ENCODE data around the gene OR6K3.

The OR6K3 gene

GRCh38 chr1:158720620-158721019 is at the start of gene OR6K3:
Gene OR6K3 (minus strand): TSS chr1:158720720. CDS start chr1:158718115, 2,605 bp downstream.
- no peaks in the 10 kb centered on the region for H3K9me3 Mint-ChIP-seq
- H3K27ac Mint-ChIP-seq, result no peak within 1 kb of the TSS
- peaks cover 12% of the 10 kb centered on the region for H3K27me3 Mint-ChIP-seq (ENCODE audit: low read depth)
- no peak for DNase-seq (ENCODE audit: low spot score)
- no peak within 1 kb of the TSS for H3K4me3 Mint-ChIP-seq
- H3K36me3 Mint-ChIP-seq (ENCODE audit: low read depth), result no peaks in the 10 kb centered on the region
- H3K4me1 Mint-ChIP-seq (ENCODE audit: low read depth), result peaks cover 2% of the 10 kb centered on the region

GRCh38 chr1:158754420-158754819 is 33.9 kb upstream of the OR6K3 start, which contains the start of gene OR6K6:
Gene OR6K6 (plus strand): TSS chr1:158754720. CDS start chr1:158754888, 168 bp downstream.
- Mint-ChIP-seq H3K27me3 (ENCODE audit: low read depth) (no peaks in the 10 kb centered on the region), H3K27ac (no peak within 1 kb of the TSS), H3K9me3 (no peaks in the 10 kb centered on the region), H3K36me3 (ENCODE audit: low read depth) (no peaks in the 10 kb centered on the region), H3K4me3 (no peak within 1 kb of the TSS), H3K4me1 (ENCODE audit: low read depth) (no peaks in the 10 kb centered on the region)
- no peak for DNase-seq (ENCODE audit: low spot score)

GRCh38 chr1:158752155-158752712 is 31.7 kb upstream of the OR6K3 start:
- Mint-ChIP-seq H3K36me3 (ENCODE audit: low read depth) (no peaks in the 10 kb centered on the region), H3K27ac (no peak overlapping the region), H3K4me3 (no peak overlapping the region), H3K9me3 (no peaks in the 10 kb centered on the region), H3K27me3 (ENCODE audit: low read depth) (peaks cover 8% of the 10 kb centered on the region), H3K4me1 (ENCODE audit: low read depth) (no peaks in the 10 kb centered on the region)
- DNase-seq (ENCODE audit: low spot score), result no peak

- no peak for DNase-seq (ENCODE audit: low spot score)
- no peak overlapping the region for H3K27ac Mint-ChIP-seq
- no peaks in the 10 kb centered on the region for H3K4me1 Mint-ChIP-seq (ENCODE audit: low read depth)
- no peaks in the 10 kb centered on the region for H3K36me3 Mint-ChIP-seq (ENCODE audit: low read depth)
- peaks cover 24% of the 10 kb centered on the region for H3K27me3 Mint-ChIP-seq (ENCODE audit: low read depth)
- H3K4me3 Mint-ChIP-seq, result no peak overlapping the region
- H3K9me3 Mint-ChIP-seq, result no peaks in the 10 kb centered on the region
Observed at GRCh38 chr1:158735848-158736247, 15.3 kb upstream of the OR6K3 start.

DNA sequence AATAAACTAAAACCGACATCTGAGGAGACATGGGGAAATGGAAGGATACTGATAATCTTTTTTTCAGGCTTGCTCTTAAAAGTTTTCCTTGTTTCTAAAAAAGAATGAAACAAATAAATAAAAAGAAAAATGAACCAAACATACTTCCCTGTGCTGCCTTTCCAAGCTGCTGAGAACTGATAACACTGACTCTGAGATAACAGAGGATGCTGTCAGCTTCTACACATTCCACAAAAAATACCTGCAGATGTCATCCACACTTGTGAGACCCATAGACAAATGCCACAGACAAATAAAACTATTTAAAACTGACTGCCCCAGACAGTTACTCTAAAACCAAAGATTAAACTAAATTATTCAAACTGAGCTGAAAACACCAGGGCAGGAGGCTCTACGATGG is 12.0 kb upstream of the OR6K3 start:
- H3K4me3 Mint-ChIP-seq, result no peak overlapping the region
- no peak overlapping the region for H3K27ac Mint-ChIP-seq
- no peaks in the 10 kb centered on the region for H3K4me1 Mint-ChIP-seq (ENCODE audit: low read depth)
- no peak for DNase-seq (ENCODE audit: low spot score)
- H3K27me3 Mint-ChIP-seq (ENCODE audit: low read depth), result peaks cover 21% of the 10 kb centered on the region
- no peaks in the 10 kb centered on the region for H3K9me3 Mint-ChIP-seq
- H3K36me3 Mint-ChIP-seq (ENCODE audit: low read depth), result no peaks in the 10 kb centered on the region

DNA sequence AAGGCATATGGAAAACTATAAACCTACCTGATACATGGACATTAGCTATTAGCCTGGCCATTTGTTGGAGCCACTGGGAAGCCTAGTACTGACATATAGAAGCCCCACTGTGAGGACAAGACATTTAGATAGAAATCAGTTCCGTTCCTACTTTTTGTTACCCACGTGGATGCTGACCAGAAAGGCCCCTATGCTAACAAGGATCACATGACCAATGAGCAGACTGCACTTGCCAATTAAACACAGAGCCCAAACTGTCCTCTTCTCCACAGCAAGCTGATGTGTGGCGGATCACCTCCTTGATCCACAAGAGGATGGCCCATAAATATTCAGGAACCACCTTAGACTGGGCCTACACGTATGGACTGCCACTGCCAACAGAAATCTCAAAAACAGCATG is 11.2 kb upstream of the OR6K3 start:
- peaks cover 20% of the 10 kb centered on the region for H3K27me3 Mint-ChIP-seq (ENCODE audit: low read depth)
- no peaks in the 10 kb centered on the region for H3K4me1 Mint-ChIP-seq (ENCODE audit: low read depth)
- DNase-seq (ENCODE audit: low spot score), result no peak
- H3K27ac Mint-ChIP-seq, result no peak overlapping the region
- H3K9me3 Mint-ChIP-seq, result no peaks in the 10 kb centered on the region
- no peak overlapping the region for H3K4me3 Mint-ChIP-seq
- no peaks in the 10 kb centered on the region for H3K36me3 Mint-ChIP-seq (ENCODE audit: low read depth)

DNA sequence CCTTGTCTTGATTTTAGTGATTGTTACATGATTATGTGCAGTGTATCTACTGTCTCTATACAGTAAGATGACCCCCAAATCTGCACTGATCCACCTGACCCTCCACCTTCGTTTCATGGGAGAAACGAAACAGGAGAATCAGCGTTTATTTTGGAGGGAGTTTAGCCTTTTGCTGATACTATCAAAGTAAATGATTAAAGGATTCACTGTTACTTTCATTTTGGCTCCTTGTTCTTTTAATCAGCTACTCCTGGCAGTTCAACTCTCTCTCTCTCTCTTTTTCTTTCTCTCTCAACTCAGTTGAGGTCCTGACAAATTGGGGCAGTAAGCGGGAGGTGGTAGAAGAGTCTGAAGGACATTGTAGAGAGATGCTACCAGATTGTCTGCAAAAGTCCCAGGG is 9.9 kb upstream of the OR6K3 start:
- no peaks in the 10 kb centered on the region for H3K4me1 Mint-ChIP-seq (ENCODE audit: low read depth)
- DNase-seq (ENCODE audit: low spot score), result no peak
- H3K27ac Mint-ChIP-seq, result no peak overlapping the region
- H3K27me3 Mint-ChIP-seq (ENCODE audit: low read depth), result peaks cover 20% of the 10 kb centered on the region
- H3K9me3 Mint-ChIP-seq, result no peaks in the 10 kb centered on the region
- H3K4me3 Mint-ChIP-seq, result no peak overlapping the region
- H3K36me3 Mint-ChIP-seq (ENCODE audit: low read depth), result no peaks in the 10 kb centered on the region

GRCh38 chr1:158728510-158729225 is 8.1 kb upstream of the OR6K3 start:
- no peak overlapping the region for H3K4me3 Mint-ChIP-seq
- no peaks in the 10 kb centered on the region for H3K4me1 Mint-ChIP-seq (ENCODE audit: low read depth)
- H3K9me3 Mint-ChIP-seq, result no peaks in the 10 kb centered on the region
- no peak for DNase-seq (ENCODE audit: low spot score)
- H3K36me3 Mint-ChIP-seq (ENCODE audit: low read depth), result no peaks in the 10 kb centered on the region
- peaks cover 25% of the 10 kb centered on the region for H3K27me3 Mint-ChIP-seq (ENCODE audit: low read depth)
- H3K27ac Mint-ChIP-seq, result no peak overlapping the region

DNA sequence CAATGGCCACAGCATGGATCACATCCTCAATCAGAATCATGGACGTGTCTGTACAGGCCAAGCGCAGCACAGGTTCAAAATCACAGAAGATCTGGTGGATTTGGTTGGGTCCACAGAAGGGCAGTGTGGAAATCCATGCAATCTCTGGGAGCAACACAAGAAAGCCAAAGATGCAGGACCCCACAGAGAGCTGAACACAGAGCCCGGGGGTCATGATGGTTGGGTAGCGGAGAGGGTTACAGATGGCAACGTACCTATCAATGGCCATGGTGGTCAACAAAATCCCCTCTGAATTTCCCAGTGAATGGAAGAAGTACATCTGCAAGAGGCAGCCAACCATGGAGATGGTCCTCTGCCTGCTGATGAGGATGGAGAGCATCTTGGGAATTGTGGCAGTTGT is 3.9 kb upstream of the OR6K3 start:
- Mint-ChIP-seq H3K27ac (no peak overlapping the region), H3K4me3 (no peak overlapping the region), H3K4me1 (ENCODE audit: low read depth) (no peaks in the 10 kb centered on the region), H3K9me3 (no peaks in the 10 kb centered on the region), H3K36me3 (ENCODE audit: low read depth) (no peaks in the 10 kb centered on the region), H3K27me3 (ENCODE audit: low read depth) (peaks cover 27% of the 10 kb centered on the region)
- no peak for DNase-seq (ENCODE audit: low spot score)

- Mint-ChIP-seq H3K27ac (no peak overlapping the region), H3K27me3 (ENCODE audit: low read depth) (peaks cover 13% of the 10 kb centered on the region), H3K9me3 (no peaks in the 10 kb centered on the region), H3K36me3 (ENCODE audit: low read depth) (no peaks in the 10 kb centered on the region), H3K4me1 (ENCODE audit: low read depth) (peaks cover 2% of the 10 kb centered on the region), H3K4me3 (no peak overlapping the region)
- DNase-seq (ENCODE audit: low spot score), result no peak
Observed at GRCh38 chr1:158719664-158720063, 856 bp downstream of the OR6K3 start.

DNA sequence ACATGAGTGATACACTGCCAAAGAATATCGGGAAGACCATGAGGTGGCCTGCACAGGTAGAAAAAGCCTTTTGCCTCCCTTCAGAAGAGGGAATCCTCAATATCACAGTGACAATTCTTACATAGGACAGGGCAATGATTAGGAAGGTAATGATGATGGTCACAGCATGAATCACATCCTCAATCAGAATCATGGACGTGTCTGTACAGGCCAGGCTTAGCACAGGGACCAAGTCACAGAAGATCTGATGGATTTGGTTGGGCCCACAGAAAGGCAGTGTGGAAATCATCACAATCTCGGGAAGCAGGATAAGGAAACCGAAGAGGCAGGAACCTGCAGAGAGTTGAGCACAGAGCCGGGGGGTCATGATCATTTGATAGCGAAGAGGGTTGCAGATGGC is 3.2 kb downstream of the OR6K3 start:
- Mint-ChIP-seq H3K27me3 (ENCODE audit: low read depth) (peaks cover 5% of the 10 kb centered on the region), H3K4me1 (ENCODE audit: low read depth) (peaks cover 2% of the 10 kb centered on the region), H3K27ac (no peak overlapping the region), H3K4me3 (no peak overlapping the region), H3K36me3 (ENCODE audit: low read depth) (no peaks in the 10 kb centered on the region), H3K9me3 (no peaks in the 10 kb centered on the region)
- no peak for DNase-seq (ENCODE audit: low spot score)

GRCh38 chr1:158716335-158716734 is 4.2 kb downstream of the OR6K3 start:
- Mint-ChIP-seq H3K36me3 (ENCODE audit: low read depth) (no peaks in the 10 kb centered on the region), H3K4me1 (ENCODE audit: low read depth) (peaks cover 2% of the 10 kb centered on the region), H3K4me3 (no peak overlapping the region), H3K27me3 (ENCODE audit: low read depth) (peaks cover 8% of the 10 kb centered on the region), H3K27ac (no peak overlapping the region), H3K9me3 (no peaks in the 10 kb centered on the region)
- DNase-seq (ENCODE audit: low spot score), result no peak

- Mint-ChIP-seq H3K9me3 (no peaks in the 10 kb centered on the region), H3K4me3 (no peak overlapping the region), H3K36me3 (ENCODE audit: low read depth) (no peaks in the 10 kb centered on the region), H3K4me1 (ENCODE audit: low read depth) (peaks cover 2% of the 10 kb centered on the region), H3K27ac (no peak overlapping the region), H3K27me3 (ENCODE audit: low read depth) (peaks cover 11% of the 10 kb centered on the region)
- DNase-seq (ENCODE audit: low spot score), result no peak
Observed at GRCh38 chr1:158714754-158715153, 5.8 kb downstream of the OR6K3 start.

- Mint-ChIP-seq H3K9me3 (no peaks in the 10 kb centered on the region), H3K4me3 (no peak overlapping the region), H3K27me3 (ENCODE audit: low read depth) (peaks cover 17% of the 10 kb centered on the region), H3K27ac (no peak overlapping the region), H3K4me1 (ENCODE audit: low read depth) (no peaks in the 10 kb centered on the region), H3K36me3 (ENCODE audit: low read depth) (no peaks in the 10 kb centered on the region)
- no peak for DNase-seq (ENCODE audit: low spot score)
Observed at GRCh38 chr1:158711098-158711497, 9.4 kb downstream of the OR6K3 start.

GRCh38 chr1:158706096-158706495 is 14.4 kb downstream of the OR6K3 start:
- Mint-ChIP-seq H3K27ac (no peak overlapping the region), H3K4me1 (ENCODE audit: low read depth) (no peaks in the 10 kb centered on the region), H3K27me3 (ENCODE audit: low read depth) (peaks cover 9% of the 10 kb centered on the region), H3K9me3 (no peaks in the 10 kb centered on the region), H3K4me3 (no peak overlapping the region), H3K36me3 (ENCODE audit: low read depth) (no peaks in the 10 kb centered on the region)
- no peak for DNase-seq (ENCODE audit: low spot score)

All from T-helper 2 cell treated with Interferon-gamma antibody and Interleukin-4, amounts not matched to agents 5 μg/mL and 100 μg/mL, for 36 hours (primary cell).